Neuronal stem cell (in vitro differentiated cells): ENCODE measurements around the gene FLRT1.

Experiments
- DNase-seq: peaks from one replicate; pipeline ENCODE4 v3.0.0-alpha.2; 2013; ENCODE audit warnings: low spot score
- H2AFZ ChIP-seq: one replicate; pipeline ENCODE4 v1.6.1; 2013; ENCODE audit warnings: mild to moderate bottlenecking, low read length, inconsistent platforms
- H2AK5ac ChIP-seq: 2 replicates; pipeline ENCODE4 v1.6.1; 2013; ENCODE audit warnings: low read depth, mild to moderate bottlenecking, inconsistent platforms, low read length, moderate library complexity, mixed read lengths
- H2BK120ac ChIP-seq: 2 replicates; pipeline ENCODE4 v1.6.1; 2013; ENCODE audit warnings: low read depth, mild to moderate bottlenecking, inconsistent platforms, low read length, moderate library complexity, mixed read lengths
- H2BK12ac ChIP-seq: one replicate; pipeline ENCODE4 v1.6.1; 2013; ENCODE audit warnings: low read length, inconsistent platforms
- H2BK15ac ChIP-seq: 2 replicates; pipeline ENCODE4 v1.6.1; 2013; ENCODE audit warnings: mild to moderate bottlenecking, low read length, inconsistent platforms, mixed read lengths
- H2BK5ac ChIP-seq: one replicate; pipeline ENCODE4 v1.6.1; 2013; ENCODE audit warnings: inconsistent platforms, mild to moderate bottlenecking, low read length, moderate library complexity
- H3K14ac ChIP-seq: one replicate; pipeline ENCODE4 v1.6.1; 2013; ENCODE audit warnings: low read length, inconsistent platforms
- H3K18ac ChIP-seq: 2 replicates; pipeline ENCODE4 v1.6.1; 2013; ENCODE audit warnings: low read length, inconsistent platforms
- H3K23ac ChIP-seq: 2 replicates; pipeline ENCODE4 v1.6.1; 2013; ENCODE audit warnings: low read depth, mild to moderate bottlenecking, mixed read lengths, low read length, inconsistent platforms; ENCODE audit not compliant: poor library complexity
- H3K27ac ChIP-seq: replicated peaks from 3 replicates; pipeline ENCODE4 v1.5.1; 2013; ENCODE audit warnings: low read length, inconsistent platforms
- H3K27me3 ChIP-seq, 3 experiments: 2 replicates each; pipeline ENCODE4 v1.6.1; 2013; ENCODE audit warnings: low read length in 3 of 3, mild to moderate bottlenecking in 2 of 3, inconsistent platforms in 1 of 3, low read depth in 1 of 3, mixed read lengths in 1 of 3, moderate library complexity in 1 of 3; ENCODE audit not compliant: control insufficient read depth in 3 of 3, insufficient read depth in 3 of 3
- H3K36me3 ChIP-seq, 2 donors: replicated peaks in 1 of 2; 2 replicates each; pipeline ENCODE4 v1.6.1; 2013; ENCODE audit warnings: low read length in 2 of 2; ENCODE audit not compliant: control insufficient read depth in 2 of 2, insufficient read depth in 2 of 2
- H3K4ac ChIP-seq: 2 replicates; pipeline ENCODE4 v1.6.1; 2013; ENCODE audit warnings: inconsistent platforms, mild to moderate bottlenecking, low read length, moderate library complexity
- H3K4me1 ChIP-seq, 2 donors: 1 replicate in 1 of 2; 2 replicates in 1 of 2; pipeline ENCODE4 v1.6.1; 2013; ENCODE audit warnings: low read length in 2 of 2, low read depth in 1 of 2; ENCODE audit not compliant: control insufficient read depth in 2 of 2, insufficient read depth in 1 of 2
- H3K4me2 ChIP-seq: one replicate; pipeline ENCODE4 v1.6.1; 2013; ENCODE audit warnings: mild to moderate bottlenecking, low read length, inconsistent platforms; ENCODE audit not compliant: insufficient read depth, poor library complexity, severe bottlenecking
- H3K4me3 ChIP-seq, 2 donors: 2 replicates each; pipeline ENCODE4 v1.5.1; 2013; ENCODE audit warnings: low read length in 2 of 2, mild to moderate bottlenecking in 2 of 2, inconsistent platforms in 1 of 2, moderate library complexity in 1 of 2
- H3K79me1 ChIP-seq: one replicate; pipeline ENCODE4 v1.6.1; 2013; ENCODE audit warnings: low read depth, mild to moderate bottlenecking, inconsistent platforms, low read length, moderate library complexity
- H3K9ac ChIP-seq: one replicate; pipeline ENCODE4 v1.6.1; 2013; ENCODE audit warnings: mild to moderate bottlenecking, low read depth, low read length, inconsistent platforms; ENCODE audit not compliant: poor library complexity
- H3K9me3 ChIP-seq, 2 donors: replicated peaks in 1 of 2; 2 replicates each; pipeline versions ENCODE3 to v1.6.1; 2013; ENCODE audit warnings: low read length in 2 of 2, mild to moderate bottlenecking in 2 of 2, inconsistent platforms in 1 of 2, low read depth in 1 of 2, mixed read lengths in 1 of 2, moderate library complexity in 1 of 2; ENCODE audit not compliant: control insufficient read depth in 2 of 2, insufficient read depth in 1 of 2
- H4K8ac ChIP-seq: one replicate; pipeline ENCODE4 v1.6.1; 2013; ENCODE audit warnings: low read depth, mild to moderate bottlenecking, inconsistent platforms, low read length, moderate library complexity
- H4K91ac ChIP-seq: one replicate; pipeline ENCODE4 v1.6.1; 2013; ENCODE audit warnings: low read length, low read depth, mild to moderate bottlenecking, inconsistent platforms; ENCODE audit not compliant: poor library complexity
- WGBS, 2 donors: extraction: QIAGEN DNeasy Blood & Tissue Kit; methylation state at CpG; one replicate each; pipeline ENCODE4 v1.1.7; 2013; ENCODE audit warnings: missing lambda C conversion rate in 2 of 2, mixed read lengths in 1 of 2; ENCODE audit not compliant: insufficient read length in 2 of 2, insufficient replicate concordance in 1 of 2; ENCODE audit errors: extremely low coverage in 2 of 2; 5-methylcytosine and 5-hydroxymethylcytosine counted together

The FLRT1 gene

GRCh38 chr11:64076758-64077157, 41.0 kb downstream of the FLRT1 start:
- H3K27me3 ChIP-seq = peaks cover 0 to 2% (median 0%) of the 10 kb centered on the region in 3 experiments
- H3K4me2 ChIP-seq = no peak overlapping the region
- no peaks in the 10 kb centered on the region for H3K36me3 ChIP-seq
- H3K23ac ChIP-seq = no peak overlapping the region
- peak overlapping the region; percentile 63 for H2AK5ac ChIP-seq
- no peak overlapping the region for H2BK120ac ChIP-seq
- H3K4me3 ChIP-seq = no peak overlapping the region
- H3K14ac ChIP-seq = no peak overlapping the region
- H3K18ac ChIP-seq = no peak overlapping the region
- peaks cover 9 to 15% of the 10 kb centered on the region in 2 donors for H3K4me1 ChIP-seq
- DNase-seq = no peak
- H3K9me3 ChIP-seq = no peaks in the 10 kb centered on the region
- H2BK12ac ChIP-seq = peak overlapping the region; percentile 50
- H3K4ac ChIP-seq = no peak overlapping the region
- H3K27ac ChIP-seq = no peak overlapping the region
- peak overlapping the region; percentile 32 for H2BK15ac ChIP-seq
- H4K91ac ChIP-seq = no peak overlapping the region
- H4K8ac ChIP-seq = no peak overlapping the region
- no peak overlapping the region for H2BK5ac ChIP-seq
- H2AFZ ChIP-seq = no peak overlapping the region
- no peak overlapping the region for H3K9ac ChIP-seq
- no peaks in the 10 kb centered on the region for H3K79me1 ChIP-seq
- no CpG with 5 or more reads among the region's 8 CpGs for WGBS, 2 donors

- Histone ChIP-seq H3K4me3 (no peak overlapping the region), H3K9ac (peak overlapping the region; percentile 46), H3K4me1 (peaks cover 8 to 15% of the 10 kb centered on the region in 2 donors), H3K14ac (no peak overlapping the region), H3K23ac (peak overlapping the region; percentile 93), H3K36me3 (no peaks in the 10 kb centered on the region), H3K18ac (peak overlapping the region; percentile 53), H4K8ac (no peak overlapping the region), H2BK15ac (peak overlapping the region; percentile 32), H2AK5ac (peak overlapping the region; percentile 63), H2BK5ac (no peak overlapping the region), H3K79me1 (no peaks in the 10 kb centered on the region), H3K4me2 (no peak overlapping the region), H3K27me3 (peaks cover 0 to 2% (median 0%) of the 10 kb centered on the region in 3 experiments), H3K27ac (no peak overlapping the region), H2BK120ac (peak overlapping the region; percentile 41), H3K4ac (no peak overlapping the region), H3K9me3 (no peaks in the 10 kb centered on the region), H4K91ac (peak overlapping the region; percentile 59), H2BK12ac (no peak overlapping the region), H2AFZ (no peak overlapping the region)
- WGBS, 2 donors = no CpG with 5 or more reads among the region's 12 CpGs
- DNase-seq = no peak
Observed at GRCh38 chr11:64077607-64078006, 41.9 kb downstream of the FLRT1 start.

GRCh38 chr11:64078284-64078683, 42.6 kb downstream of the FLRT1 start:
- Histone ChIP-seq H3K23ac (peak overlapping the region; percentile 93), H4K91ac (no peak overlapping the region), H3K4ac (peak overlapping the region; percentile 85), H2BK12ac (peak overlapping the region; percentile 90), H3K79me1 (no peaks in the 10 kb centered on the region), H2BK5ac (peak overlapping the region; percentile 35), H3K4me2 (no peak overlapping the region), H3K9me3 (no peaks in the 10 kb centered on the region), H2BK15ac (peak overlapping the region; percentile 58), H2BK120ac (no peak overlapping the region), H3K9ac (peak overlapping the region; percentile 46), H3K4me1 (peaks cover 8 to 15% of the 10 kb centered on the region in 2 donors), H2AFZ (no peak overlapping the region), H3K14ac (peak overlapping the region; percentile 99), H4K8ac (no peak overlapping the region), H3K27ac (no peak overlapping the region), H3K4me3 (no peak overlapping the region), H2AK5ac (peak overlapping the region; percentile 53), H3K18ac (peak overlapping the region; percentile 80), H3K36me3 (no peaks in the 10 kb centered on the region), H3K27me3 (peaks cover 0 to 2% (median 0%) of the 10 kb centered on the region in 3 experiments)
- no CpG with 5 or more reads among the region's 11 CpGs for WGBS, 2 donors
- no peak for DNase-seq

- Histone ChIP-seq H2AK5ac (peak overlapping the region; percentile 53), H4K8ac (no peak overlapping the region), H3K9ac (no peak overlapping the region), H3K14ac (peak overlapping the region; percentile 99), H3K23ac (no peak overlapping the region), H3K4me2 (no peak overlapping the region), H2BK120ac (peak overlapping the region; percentile 47), H4K91ac (no peak overlapping the region), H3K27ac (no peak overlapping the region), H3K9me3 (no peaks in the 10 kb centered on the region), H2BK5ac (no peak overlapping the region), H3K79me1 (no peaks in the 10 kb centered on the region), H3K4me1 (peaks cover 8 to 13% of the 10 kb centered on the region in 2 donors), H3K18ac (peak overlapping the region; percentile 27), H3K4ac (no peak overlapping the region), H3K27me3 (peaks cover 0 to 2% (median 0%) of the 10 kb centered on the region in 3 experiments), H3K4me3 (no peak overlapping the region), H2BK12ac (no peak overlapping the region), H2BK15ac (peak overlapping the region; percentile 94), H2AFZ (no peak overlapping the region), H3K36me3 (no peaks in the 10 kb centered on the region)
- DNase-seq = no peak
- WGBS, 2 donors = 100% methylated on average over 1 of the region's 13 CpGs; no CpG with 5 or more reads in 1 of the 2 donors
Observed at GRCh38 chr11:64078905-64079304, 43.2 kb downstream of the FLRT1 start.
